HCT116 (cell line): Measurements from ENCODE around the gene PTPRO.
A peak's percentile ranks its signal among the peaks of the same experiment; 100 is the strongest.

Source experiments
- CTCF ChIP-seq, 3 experiments: fragments of 200-600 bp in 1 of 3; sonication (generic) in 1 of 3; IDR thresholded peaks in 2 of 3; conservative IDR thresholded peaks in 1 of 3; 2 replicates each; pipeline ENCODE4 v1.5.1; 2012 to 2017; ENCODE audit warnings: low read depth in 2 of 3, low read length in 2 of 3, antibody characterized with exemption in 1 of 3, borderline replicate concordance in 1 of 3, control low read depth in 1 of 3, mild to moderate bottlenecking in 1 of 3, mixed read lengths in 1 of 3, mixed run types in 1 of 3, moderate library complexity in 1 of 3; ENCODE audit not compliant: insufficient read depth in 1 of 3
- RAD21 ChIP-seq: IDR thresholded peaks from 2 replicates; pipeline ENCODE4 v1.6.1; 2012; ENCODE audit warnings: low read depth, mild to moderate bottlenecking
- SIN3A ChIP-seq: IDR thresholded peaks from 2 replicates; pipeline ENCODE4 v1.6.1; 2012; ENCODE audit warnings: low read depth
- TCF7L2 ChIP-seq: IDR thresholded peaks from 2 replicates; pipeline ENCODE4 v1.7.0; 2011; ENCODE audit warnings: borderline replicate concordance, inconsistent platforms; ENCODE audit not compliant: insufficient read depth, insufficient read length; ENCODE audit errors: extremely low read depth
- TF ChIP-seq, protein P1 (sequence below): IDR thresholded peaks from 2 replicates; pipeline ENCODE4 v1.6.1; 2012; ENCODE audit warnings: low read depth

- TF ChIP-seq RAD21 (peak; percentile 69), CTCF (IDR thresholded peaks at IDR 0.05 in 2 of 3, conservative IDR thresholded peaks at IDR 0.05 in 1 of 3; ENCODE audit: borderline replicate concordance in 1 of 3, insufficient read depth in 1 of 3, low read depth in 2 of 3, low read length in 2 of 3) (peak; percentile 53 to 75 (median 55); a peak in 4 of 6 replicates), SIN3A (no peak), TCF7L2 (no peak)
- TF ChIP-seq, protein P1, sequence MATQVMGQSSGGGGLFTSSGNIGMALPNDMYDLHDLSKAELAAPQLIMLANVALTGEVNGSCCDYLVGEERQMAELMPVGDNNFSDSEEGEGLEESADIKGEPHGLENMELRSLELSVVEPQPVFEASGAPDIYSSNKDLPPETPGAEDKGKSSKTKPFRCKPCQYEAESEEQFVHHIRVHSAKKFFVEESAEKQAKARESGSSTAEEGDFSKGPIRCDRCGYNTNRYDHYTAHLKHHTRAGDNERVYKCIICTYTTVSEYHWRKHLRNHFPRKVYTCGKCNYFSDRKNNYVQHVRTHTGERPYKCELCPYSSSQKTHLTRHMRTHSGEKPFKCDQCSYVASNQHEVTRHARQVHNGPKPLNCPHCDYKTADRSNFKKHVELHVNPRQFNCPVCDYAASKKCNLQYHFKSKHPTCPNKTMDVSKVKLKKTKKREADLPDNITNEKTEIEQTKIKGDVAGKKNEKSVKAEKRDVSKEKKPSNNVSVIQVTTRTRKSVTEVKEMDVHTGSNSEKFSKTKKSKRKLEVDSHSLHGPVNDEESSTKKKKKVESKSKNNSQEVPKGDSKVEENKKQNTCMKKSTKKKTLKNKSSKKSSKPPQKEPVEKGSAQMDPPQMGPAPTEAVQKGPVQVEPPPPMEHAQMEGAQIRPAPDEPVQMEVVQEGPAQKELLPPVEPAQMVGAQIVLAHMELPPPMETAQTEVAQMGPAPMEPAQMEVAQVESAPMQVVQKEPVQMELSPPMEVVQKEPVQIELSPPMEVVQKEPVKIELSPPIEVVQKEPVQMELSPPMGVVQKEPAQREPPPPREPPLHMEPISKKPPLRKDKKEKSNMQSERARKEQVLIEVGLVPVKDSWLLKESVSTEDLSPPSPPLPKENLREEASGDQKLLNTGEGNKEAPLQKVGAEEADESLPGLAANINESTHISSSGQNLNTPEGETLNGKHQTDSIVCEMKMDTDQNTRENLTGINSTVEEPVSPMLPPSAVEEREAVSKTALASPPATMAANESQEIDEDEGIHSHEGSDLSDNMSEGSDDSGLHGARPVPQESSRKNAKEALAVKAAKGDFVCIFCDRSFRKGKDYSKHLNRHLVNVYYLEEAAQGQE = no peak
Observed at GRCh38 chr12:15276088-15276698, 46.1 kb upstream of the PTPRO start.
